Neutrophil (primary cell): ENCODE measurements around the gene PRDM16.

Experiments used
- H3K27ac ChIP-seq: fragments of 200-600 bp; sonication (generic); 2 replicates; pipeline ENCODE4 v1.5.1; 2016; ENCODE audit warnings: mild to moderate bottlenecking, moderate library complexity
- H3K27me3 ChIP-seq: fragments of 200-600 bp; sonication (generic); 2 replicates; pipeline ENCODE4 v1.6.0; 2016; ENCODE audit warnings: mild to moderate bottlenecking
- H3K36me3 ChIP-seq: fragments of 200-600 bp; sonication (generic); 2 replicates; pipeline ENCODE4 v1.5.1; 2017
- H3K4me1 ChIP-seq, 2 experiments: fragments of 200-600 bp in 1 of 2; sonication (generic) in 1 of 2; 1 replicate in 1 of 2; 2 replicates in 1 of 2; pipeline versions ENCODE4 v1.5.1 to v1.6.1; 2013 to 2016; ENCODE audit warnings: low read depth in 1 of 2, low read length in 1 of 2, mild to moderate bottlenecking in 1 of 2, moderate library complexity in 1 of 2; ENCODE audit not compliant: control insufficient read depth in 1 of 2, insufficient read depth in 1 of 2
- H3K4me3 ChIP-seq, 2 experiments: fragments of 200-600 bp in 1 of 2; sonication (generic) in 1 of 2; 1 replicate in 1 of 2; 2 replicates in 1 of 2; pipeline ENCODE4 v1.5.1; 2013 to 2016; ENCODE audit warnings: low read depth in 1 of 2, low read length in 1 of 2, mild to moderate bottlenecking in 1 of 2, moderate library complexity in 1 of 2
- H3K9me3 ChIP-seq: fragments of 200-600 bp; sonication (generic); 2 replicates; pipeline ENCODE4 v1.5.1; 2016
- TF ChIP-seq, protein P1 (sequence below): fragments of 200-600 bp; sonication (generic); IDR thresholded peaks from 2 replicates; pipeline ENCODE4 v1.5.1; 2016; ENCODE audit warnings: antibody characterized with exemption

Gene PRDM16

DNA sequence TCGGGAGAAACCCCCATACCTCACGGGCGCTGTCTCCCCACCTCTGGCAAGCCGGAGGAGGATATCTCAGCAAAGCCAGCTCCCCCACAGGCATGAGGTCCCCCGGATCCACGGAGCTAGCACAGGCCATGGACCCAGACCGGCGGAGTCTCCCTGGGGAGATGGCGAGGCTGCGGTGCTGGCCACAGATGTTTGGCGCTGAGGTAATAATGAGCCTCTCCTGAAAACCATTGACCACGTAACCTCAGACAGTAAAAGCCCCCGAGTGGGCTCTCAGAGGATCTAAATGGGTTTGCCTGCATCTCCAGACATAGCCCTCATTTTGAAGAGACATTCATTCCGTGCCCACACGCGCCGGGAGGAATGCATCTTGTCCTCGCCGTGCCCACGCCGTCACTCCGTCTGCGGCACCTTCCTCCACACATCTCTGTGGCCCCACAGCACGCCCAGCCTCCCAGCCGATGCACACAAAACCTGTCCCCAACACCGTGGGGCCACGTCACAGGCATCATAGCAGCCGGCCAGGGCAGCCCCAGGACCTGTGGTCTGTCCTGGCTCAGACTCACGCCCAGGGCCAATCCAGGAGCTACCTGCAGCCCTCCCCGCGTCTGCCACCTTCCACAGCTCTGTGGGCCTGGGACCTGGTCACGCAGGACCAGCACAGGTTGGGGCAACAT is 150.9 kb downstream of the PRDM16 start:
- H3K27ac ChIP-seq = no peak overlapping the region
- H3K27me3 ChIP-seq = peaks cover 40% of the 10 kb centered on the region
- H3K36me3 ChIP-seq = no peaks in the 10 kb centered on the region
- TF ChIP-seq, protein P1, sequence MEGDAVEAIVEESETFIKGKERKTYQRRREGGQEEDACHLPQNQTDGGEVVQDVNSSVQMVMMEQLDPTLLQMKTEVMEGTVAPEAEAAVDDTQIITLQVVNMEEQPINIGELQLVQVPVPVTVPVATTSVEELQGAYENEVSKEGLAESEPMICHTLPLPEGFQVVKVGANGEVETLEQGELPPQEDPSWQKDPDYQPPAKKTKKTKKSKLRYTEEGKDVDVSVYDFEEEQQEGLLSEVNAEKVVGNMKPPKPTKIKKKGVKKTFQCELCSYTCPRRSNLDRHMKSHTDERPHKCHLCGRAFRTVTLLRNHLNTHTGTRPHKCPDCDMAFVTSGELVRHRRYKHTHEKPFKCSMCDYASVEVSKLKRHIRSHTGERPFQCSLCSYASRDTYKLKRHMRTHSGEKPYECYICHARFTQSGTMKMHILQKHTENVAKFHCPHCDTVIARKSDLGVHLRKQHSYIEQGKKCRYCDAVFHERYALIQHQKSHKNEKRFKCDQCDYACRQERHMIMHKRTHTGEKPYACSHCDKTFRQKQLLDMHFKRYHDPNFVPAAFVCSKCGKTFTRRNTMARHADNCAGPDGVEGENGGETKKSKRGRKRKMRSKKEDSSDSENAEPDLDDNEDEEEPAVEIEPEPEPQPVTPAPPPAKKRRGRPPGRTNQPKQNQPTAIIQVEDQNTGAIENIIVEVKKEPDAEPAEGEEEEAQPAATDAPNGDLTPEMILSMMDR = no peak
- no peaks in the 10 kb centered on the region for H3K9me3 ChIP-seq
- no peaks in the 10 kb centered on the region for H3K4me1 ChIP-seq
- no peak overlapping the region for H3K4me3 ChIP-seq

DNA sequence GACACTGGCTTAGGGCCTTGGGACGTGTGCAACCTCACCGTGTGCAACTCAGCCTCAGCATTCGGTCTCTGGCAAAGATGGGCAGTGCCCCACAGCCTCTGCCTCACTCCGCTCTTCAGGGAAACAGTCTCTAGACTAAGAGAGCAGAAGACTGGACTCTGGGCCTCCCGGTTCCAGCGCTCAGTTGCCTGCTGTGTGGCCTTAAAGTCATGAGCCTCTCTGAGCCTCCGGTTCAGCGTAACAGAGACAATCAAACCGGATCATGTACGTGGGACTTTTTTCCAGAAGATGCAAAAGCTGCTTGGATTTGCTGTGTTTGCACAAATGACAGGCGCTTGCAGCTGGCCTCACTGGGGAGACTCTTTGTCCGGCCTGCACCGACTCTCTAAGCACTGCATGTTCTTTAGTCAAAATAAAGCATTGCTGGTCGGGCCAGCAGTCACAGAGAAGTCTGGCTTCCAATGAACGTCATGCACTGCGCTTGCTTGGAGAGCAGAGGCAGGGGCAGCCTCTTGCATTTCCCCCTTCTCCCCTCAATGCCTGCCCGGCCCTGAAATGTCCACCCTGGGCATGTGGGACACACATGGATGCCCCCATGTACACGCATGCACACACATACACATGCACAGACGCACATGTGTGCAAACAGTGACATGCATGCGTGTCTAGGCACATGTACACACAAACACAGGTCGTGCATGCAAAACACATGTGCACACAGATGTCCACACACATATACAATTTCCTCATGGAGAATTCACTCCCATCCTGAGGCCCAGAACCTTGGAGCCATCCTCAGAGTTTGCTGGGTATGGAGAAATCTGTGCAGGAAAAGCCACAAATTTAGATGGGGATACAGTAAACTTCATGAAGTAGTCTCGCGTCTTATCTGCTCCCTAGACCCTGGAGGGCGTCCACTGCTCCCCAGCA is 152.4 kb downstream of the PRDM16 start:
- no peaks in the 10 kb centered on the region for H3K9me3 ChIP-seq
- H3K27ac ChIP-seq = no peak overlapping the region
- peaks cover 33% of the 10 kb centered on the region for H3K27me3 ChIP-seq
- TF ChIP-seq, protein P1 = no peak
- H3K36me3 ChIP-seq = no peaks in the 10 kb centered on the region
- no peaks in the 10 kb centered on the region for H3K4me1 ChIP-seq
- no peak overlapping the region for H3K4me3 ChIP-seq

DNA sequence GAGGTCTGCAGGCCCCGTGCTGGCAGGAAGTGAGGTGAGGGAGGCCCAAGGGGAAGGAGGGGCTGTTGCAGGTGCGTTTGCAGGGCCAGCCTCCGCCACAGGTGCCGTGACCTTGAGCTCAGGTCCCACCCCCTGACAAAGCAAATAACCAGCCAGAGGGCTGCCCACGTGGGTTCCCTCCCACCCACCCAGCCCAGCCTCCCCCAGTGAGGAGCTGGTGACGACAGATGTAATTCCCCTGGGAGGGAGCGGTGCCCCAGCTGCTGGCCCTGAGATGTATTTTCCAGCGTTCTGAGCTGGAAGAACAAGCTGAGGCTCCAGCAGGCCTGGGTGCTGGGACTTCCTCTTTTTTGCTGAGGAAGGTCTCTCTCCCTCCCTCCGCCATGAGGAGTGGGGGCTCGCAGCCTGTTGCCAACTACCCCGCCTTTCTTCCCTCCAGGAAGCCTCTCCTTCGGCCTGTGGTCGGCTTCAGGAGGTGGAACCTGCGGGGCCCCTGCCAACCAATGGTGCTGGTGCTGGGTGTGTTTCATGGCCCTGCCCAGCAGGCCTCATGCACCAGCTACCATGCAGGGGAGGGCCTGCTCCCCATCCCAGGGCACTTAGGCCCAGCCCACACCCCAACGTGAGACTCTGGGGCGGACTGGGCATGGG is 153.2 kb downstream of the PRDM16 start:
- H3K4me1 ChIP-seq = no peaks in the 10 kb centered on the region
- no peak overlapping the region for H3K27ac ChIP-seq
- H3K27me3 ChIP-seq = peaks cover 33% of the 10 kb centered on the region
- TF ChIP-seq, protein P1 = no peak
- no peaks in the 10 kb centered on the region for H3K9me3 ChIP-seq
- H3K4me3 ChIP-seq = no peak overlapping the region
- H3K36me3 ChIP-seq = no peaks in the 10 kb centered on the region

DNA sequence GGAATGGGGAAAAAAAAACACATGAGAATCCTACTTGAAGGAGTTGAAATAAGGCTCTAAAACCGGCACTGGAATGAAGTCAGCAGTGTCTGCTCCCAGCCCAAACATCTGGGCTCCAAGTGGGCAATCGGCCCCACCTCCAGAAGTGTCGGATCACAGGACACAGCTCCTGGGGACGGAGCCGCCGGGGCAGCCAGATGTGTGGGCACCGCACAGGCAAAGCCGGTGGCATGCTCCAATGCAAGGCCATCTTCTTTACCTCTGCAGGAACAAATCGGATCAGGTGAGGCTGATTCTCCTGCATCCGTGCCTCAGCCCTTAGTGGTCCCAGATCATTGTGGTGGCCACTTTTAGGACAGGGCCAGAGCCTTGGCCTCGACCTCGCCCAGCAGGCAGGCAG is 156.7 kb downstream of the PRDM16 start:
- no peaks in the 10 kb centered on the region for H3K9me3 ChIP-seq
- no peak overlapping the region for H3K27ac ChIP-seq
- no peak overlapping the region for H3K4me3 ChIP-seq
- no peaks in the 10 kb centered on the region for H3K4me1 ChIP-seq
- H3K27me3 ChIP-seq = peaks cover 24% of the 10 kb centered on the region
- TF ChIP-seq, protein P1 = no peak
- H3K36me3 ChIP-seq = no peaks in the 10 kb centered on the region

DNA sequence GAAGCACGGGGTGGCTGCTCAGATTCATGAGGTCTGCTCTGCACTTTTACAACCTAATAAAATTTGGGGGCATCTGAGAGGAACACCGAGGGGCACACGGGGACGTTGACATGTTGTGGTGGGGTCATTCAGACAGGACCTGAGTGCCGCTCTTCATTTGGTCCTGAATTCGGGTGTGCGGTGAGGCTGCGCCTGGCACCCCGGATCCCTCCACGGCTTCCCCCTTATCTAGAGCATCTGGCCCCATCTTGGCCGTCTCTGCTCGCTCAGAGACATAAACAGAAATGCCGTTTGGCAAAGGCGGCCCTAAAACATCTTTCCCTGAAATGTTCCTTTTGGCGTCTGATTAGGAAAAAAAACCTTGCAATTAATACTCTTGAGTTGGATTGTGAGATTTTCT is 157.2 kb downstream of the PRDM16 start:
- Histone ChIP-seq H3K27ac (no peak overlapping the region), H3K4me3 (no peak overlapping the region)
- TF ChIP-seq, protein P1 = no peak

More for the DNA sequence above, 157.2 kb downstream of the PRDM16 start:
- Histone ChIP-seq H3K36me3 (no peaks in the 10 kb centered on the region), H3K9me3 (no peaks in the 10 kb centered on the region), H3K4me1 (no peaks in the 10 kb centered on the region), H3K27me3 (peaks cover 24% of the 10 kb centered on the region)
